Fibroblast of mammary gland (primary cell): ENCODE data around the gene SOX10.

Experiments
- DNase-seq: peaks from one replicate; pipeline ENCODE4 v3.0.0-alpha.2; 2010; ENCODE audit warnings: low read depth
- H3K4me3 ChIP-seq: 2 replicates; pipeline ENCODE4 v1.5.1; 2011; ENCODE audit warnings: low read depth, mild to moderate bottlenecking, low read length, moderate library complexity; ENCODE audit not compliant: control insufficient read depth
- TF ChIP-seq, protein P1 (sequence below): conservative IDR thresholded peaks from 2 replicates; pipeline ENCODE4 v1.5.1; 2011; ENCODE audit warnings: low read depth, low read length, inconsistent platforms; ENCODE audit not compliant: control insufficient read depth, insufficient read depth

SOX10 gene

DNA sequence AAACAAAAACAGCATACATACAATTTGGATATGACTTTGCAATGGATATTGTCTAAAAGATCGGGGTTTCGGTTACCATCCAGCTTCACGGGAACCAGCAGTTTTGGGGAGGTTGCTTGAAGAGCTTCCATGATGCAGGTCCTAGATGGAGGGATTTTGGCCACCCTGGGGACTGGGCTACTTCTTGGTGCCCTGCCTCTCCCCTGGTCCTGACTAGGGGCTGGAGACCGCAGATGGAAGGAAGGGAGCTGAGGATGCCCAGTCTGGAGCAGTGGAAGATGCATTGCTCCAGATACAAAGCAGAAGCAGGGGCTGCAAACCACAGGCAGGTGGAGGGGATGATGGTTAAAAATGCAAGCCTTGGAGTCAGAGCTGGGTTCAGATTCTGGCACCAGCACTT lies 13.5 kb downstream of the SOX10 start:
- no peak for DNase-seq
- no peak overlapping the region for H3K4me3 ChIP-seq
- TF ChIP-seq, protein P1, sequence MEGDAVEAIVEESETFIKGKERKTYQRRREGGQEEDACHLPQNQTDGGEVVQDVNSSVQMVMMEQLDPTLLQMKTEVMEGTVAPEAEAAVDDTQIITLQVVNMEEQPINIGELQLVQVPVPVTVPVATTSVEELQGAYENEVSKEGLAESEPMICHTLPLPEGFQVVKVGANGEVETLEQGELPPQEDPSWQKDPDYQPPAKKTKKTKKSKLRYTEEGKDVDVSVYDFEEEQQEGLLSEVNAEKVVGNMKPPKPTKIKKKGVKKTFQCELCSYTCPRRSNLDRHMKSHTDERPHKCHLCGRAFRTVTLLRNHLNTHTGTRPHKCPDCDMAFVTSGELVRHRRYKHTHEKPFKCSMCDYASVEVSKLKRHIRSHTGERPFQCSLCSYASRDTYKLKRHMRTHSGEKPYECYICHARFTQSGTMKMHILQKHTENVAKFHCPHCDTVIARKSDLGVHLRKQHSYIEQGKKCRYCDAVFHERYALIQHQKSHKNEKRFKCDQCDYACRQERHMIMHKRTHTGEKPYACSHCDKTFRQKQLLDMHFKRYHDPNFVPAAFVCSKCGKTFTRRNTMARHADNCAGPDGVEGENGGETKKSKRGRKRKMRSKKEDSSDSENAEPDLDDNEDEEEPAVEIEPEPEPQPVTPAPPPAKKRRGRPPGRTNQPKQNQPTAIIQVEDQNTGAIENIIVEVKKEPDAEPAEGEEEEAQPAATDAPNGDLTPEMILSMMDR, result no peak

- TF ChIP-seq, protein P1, result no peak
These were observed 15.7 kb downstream of the SOX10 start for GRCh38 chr22:37968452-37969251.

DNA sequence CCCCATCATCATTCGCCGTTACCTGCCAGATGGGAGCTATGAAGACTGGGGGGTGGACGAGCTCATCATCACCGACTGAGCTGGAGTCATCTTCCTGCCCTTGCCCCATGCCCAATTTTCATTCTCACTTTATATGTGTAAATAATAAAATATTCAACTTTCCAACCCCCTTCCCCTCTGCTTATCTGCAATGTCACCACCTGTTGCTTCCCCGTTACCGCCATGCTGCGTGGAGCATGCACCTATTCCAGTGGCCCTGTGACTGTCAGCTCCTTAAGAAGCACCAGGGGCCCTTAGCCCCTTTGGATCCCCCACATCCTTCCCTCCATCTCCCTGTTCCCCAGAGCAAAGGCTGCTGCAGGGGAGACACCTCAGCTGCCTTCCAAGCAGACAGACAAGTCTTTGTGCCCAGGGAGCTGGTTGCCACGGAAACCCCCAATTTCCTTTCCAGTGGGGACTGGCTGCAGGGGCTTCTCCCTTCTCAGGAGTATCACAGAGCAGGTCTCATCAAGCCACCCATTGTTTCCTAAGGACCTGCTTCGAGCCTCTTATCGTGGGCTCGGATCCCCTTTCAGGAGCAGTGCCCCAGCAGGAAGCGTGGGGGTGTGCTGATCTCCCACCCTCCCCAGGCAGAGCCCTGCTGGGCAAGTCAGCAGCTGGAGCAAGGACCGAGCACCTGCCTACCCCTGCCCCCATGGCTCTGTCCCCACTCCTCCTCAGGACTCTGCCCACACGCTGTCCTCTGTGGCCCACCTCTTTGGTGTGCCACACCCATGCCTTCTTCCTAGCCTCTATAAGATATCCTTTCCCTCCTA lies 16.5 kb downstream of the SOX10 start:
- TF ChIP-seq, protein P1, result no peak
- DNase-seq, result no peak
- H3K4me3 ChIP-seq, result no peak overlapping the region

More at GRCh38 chr22:37968452-37969251, 15.7 kb downstream of the SOX10 start:
- DNase-seq, result no peak
- no peak overlapping the region for H3K4me3 ChIP-seq

GRCh38 chr22:37967147-37967546 lies 17.2 kb downstream of the SOX10 start:
- no peak for DNase-seq
- no peak overlapping the region for H3K4me3 ChIP-seq
- TF ChIP-seq, protein P1, result no peak

DNA sequence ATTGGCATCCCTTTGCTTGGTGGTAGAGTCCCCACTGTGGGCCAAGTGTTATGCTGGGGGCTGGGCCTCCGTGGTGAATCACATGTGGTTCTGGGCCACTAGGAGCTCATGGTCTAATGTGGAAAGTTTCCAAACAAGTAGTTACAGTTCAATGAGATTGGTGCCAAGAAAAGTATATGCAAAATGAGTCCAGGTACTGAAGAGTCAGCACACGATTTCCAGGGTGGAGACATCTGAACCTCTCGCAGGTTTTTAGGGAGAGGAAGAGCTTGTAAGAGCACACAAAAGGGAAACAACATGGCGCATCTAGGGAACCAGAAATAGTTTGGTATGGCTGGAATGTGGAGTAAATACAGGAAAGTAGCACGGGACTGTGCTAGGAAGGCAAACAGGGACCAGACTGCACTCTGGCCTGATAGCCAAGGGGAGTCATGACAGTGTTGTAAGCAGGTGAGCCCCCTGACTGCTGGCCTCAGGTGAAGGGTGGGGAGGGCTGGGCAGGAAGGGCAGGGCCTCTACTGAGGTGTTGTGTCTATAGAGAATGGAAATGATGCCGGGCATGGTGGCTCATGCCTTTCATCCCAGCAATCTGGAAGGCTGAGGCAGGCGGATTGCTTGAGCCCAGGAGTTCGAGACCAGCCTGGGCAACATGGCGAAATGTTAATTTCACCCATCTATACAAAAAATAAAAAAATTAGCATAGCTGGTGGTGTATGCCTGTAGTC lies 18.3 kb downstream of the SOX10 start:
- H3K4me3 ChIP-seq, result no peak overlapping the region
- DNase-seq, result peak; percentile 30
- TF ChIP-seq, protein P1, result no peak

- no peak overlapping the region for H3K4me3 ChIP-seq
These were observed 23.3 kb downstream of the SOX10 start for GRCh38 chr22:37961062-37961461.

More at GRCh38 chr22:37961062-37961461, 23.3 kb downstream of the SOX10 start:
- TF ChIP-seq, protein P1, result no peak
- DNase-seq, result no peak
